ENCODE measurements around the gene CTNNA2.

- TF ChIP-seq RCOR1 (IDR thresholded peaks at IDR 0.05; ENCODE audit: low read depth, low read length) (no peak), POLR2A (IDR thresholded peaks at IDR 0.05; ENCODE audit: low read length) (no peak), CTCF (IDR thresholded peaks at IDR 0.05) (no peak), MAFK (IDR thresholded peaks at IDR 0.05; ENCODE audit: partially characterized antibody) (no peak), BCL3 (IDR thresholded peaks at IDR 0.05) (no peak)
Measured at GRCh38 chr2:80059447-80059846, 546.6 kb downstream of the CTNNA2 start.

Data from A549 (cell line).